A549 (cell line): ENCODE results near the gene CCDC157.
"Not testable (repeated sequence)": the region's sequence is repeated elsewhere in the genome, so short reads cannot be mapped to it uniquely, and the experiment has no call there.

ENCODE experiments used
- POLR2A ChIP-seq: IDR thresholded peaks from 2 replicates; pipeline ENCODE4 v1.6.1; 2012; ENCODE audit warnings: mild to moderate bottlenecking, low read length
- USF2 ChIP-seq: fragments of 450-650 bp; IDR thresholded peaks from 2 replicates; pipeline ENCODE4 v1.6.1; 2014; ENCODE audit warnings: antibody characterized with exemption

GRCh38 chr22:30401024-30401423 lies 44.2 kb downstream of the CCDC157 start:
- not testable (repeated sequence) for TF ChIP-seq POLR2A, USF2
